Vagina (tissue), 2 donors: Measurements from ENCODE around the gene ZGPAT.
A peak's percentile ranks its signal among the peaks of the same experiment; 100 is the strongest.

ENCODE experiments used
- POLR2A ChIP-seq, 2 donors: fragments of 450-650 bp; IDR thresholded peaks; one replicate each; pipeline ENCODE4 v1.6.1; 2017; ENCODE audit warnings: antibody characterized with exemption in 2 of 2, mild to moderate bottlenecking in 2 of 2, moderate library complexity in 2 of 2
- POLR2AphosphoS5 ChIP-seq, 2 donors: sonication (generic); formaldehyde crosslinking; IDR thresholded peaks; one replicate each; pipeline ENCODE4 v1.9.0; 2017; ENCODE audit warnings: antibody characterized with exemption in 2 of 2, mild to moderate bottlenecking in 2 of 2, low read depth in 1 of 2; ENCODE audit not compliant: insufficient read depth in 1 of 2
- TF ChIP-seq, protein P1 (sequence below), 3 experiments: fragments of 450-650 bp in 2 of 3; fragments of 200-600 bp in 1 of 3; sonication (generic) in 1 of 3; IDR thresholded peaks; one replicate each; pipeline ENCODE4 v1.5.1; 2017 to 2019; ENCODE audit warnings: antibody characterized with exemption in 3 of 3, mild to moderate bottlenecking in 2 of 3, moderate library complexity in 2 of 3

GRCh38 chr20:63739130-63740069, 31.6 kb downstream of the ZGPAT start, which contains the start of gene SLC2A4RG:
- TF ChIP-seq, protein P1, sequence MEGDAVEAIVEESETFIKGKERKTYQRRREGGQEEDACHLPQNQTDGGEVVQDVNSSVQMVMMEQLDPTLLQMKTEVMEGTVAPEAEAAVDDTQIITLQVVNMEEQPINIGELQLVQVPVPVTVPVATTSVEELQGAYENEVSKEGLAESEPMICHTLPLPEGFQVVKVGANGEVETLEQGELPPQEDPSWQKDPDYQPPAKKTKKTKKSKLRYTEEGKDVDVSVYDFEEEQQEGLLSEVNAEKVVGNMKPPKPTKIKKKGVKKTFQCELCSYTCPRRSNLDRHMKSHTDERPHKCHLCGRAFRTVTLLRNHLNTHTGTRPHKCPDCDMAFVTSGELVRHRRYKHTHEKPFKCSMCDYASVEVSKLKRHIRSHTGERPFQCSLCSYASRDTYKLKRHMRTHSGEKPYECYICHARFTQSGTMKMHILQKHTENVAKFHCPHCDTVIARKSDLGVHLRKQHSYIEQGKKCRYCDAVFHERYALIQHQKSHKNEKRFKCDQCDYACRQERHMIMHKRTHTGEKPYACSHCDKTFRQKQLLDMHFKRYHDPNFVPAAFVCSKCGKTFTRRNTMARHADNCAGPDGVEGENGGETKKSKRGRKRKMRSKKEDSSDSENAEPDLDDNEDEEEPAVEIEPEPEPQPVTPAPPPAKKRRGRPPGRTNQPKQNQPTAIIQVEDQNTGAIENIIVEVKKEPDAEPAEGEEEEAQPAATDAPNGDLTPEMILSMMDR (IDR thresholded peaks at IDR 0.05) = no peak
- no peak for TF ChIP-seq POLR2A (IDR thresholded peaks at IDR 0.05)
- peak in 1 of 2 donors; percentile 55 for TF ChIP-seq POLR2AphosphoS5 (IDR thresholded peaks at IDR 0.05; ENCODE audit: insufficient read depth in 1 of 2, low read depth in 1 of 2)
